ENCODE measurements around the gene VSTM1.
"Not testable (repeated sequence)": the region's sequence is repeated elsewhere in the genome, so short reads cannot be mapped to it uniquely, and the experiment has no call there.

Gene VSTM1

DNA sequence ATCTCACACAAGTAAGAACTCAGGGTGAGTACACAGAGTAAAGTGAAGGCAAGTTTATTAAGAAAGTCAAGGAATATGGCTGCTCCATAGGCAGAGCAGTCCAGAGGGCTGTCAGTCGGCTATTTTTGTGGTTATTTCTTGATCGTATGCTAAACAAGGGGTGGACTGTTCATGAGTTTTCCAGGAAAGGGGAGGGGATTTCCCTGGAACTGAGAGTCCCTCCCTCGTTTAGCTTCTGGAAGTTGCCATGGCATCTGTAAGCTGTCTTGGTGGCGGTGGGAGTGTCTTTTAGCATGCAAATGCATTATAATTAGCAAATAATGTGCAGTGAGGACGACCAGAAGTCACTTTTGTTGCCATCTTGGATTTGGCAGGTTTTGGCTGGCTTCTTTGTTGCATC lies 5.8 kb upstream of the VSTM1 start:
- no peak for DNase-seq

- no peak for DNase-seq
Measured at GRCh38 chr19:54062643-54063042, 1.1 kb downstream of the VSTM1 start.

DNA sequence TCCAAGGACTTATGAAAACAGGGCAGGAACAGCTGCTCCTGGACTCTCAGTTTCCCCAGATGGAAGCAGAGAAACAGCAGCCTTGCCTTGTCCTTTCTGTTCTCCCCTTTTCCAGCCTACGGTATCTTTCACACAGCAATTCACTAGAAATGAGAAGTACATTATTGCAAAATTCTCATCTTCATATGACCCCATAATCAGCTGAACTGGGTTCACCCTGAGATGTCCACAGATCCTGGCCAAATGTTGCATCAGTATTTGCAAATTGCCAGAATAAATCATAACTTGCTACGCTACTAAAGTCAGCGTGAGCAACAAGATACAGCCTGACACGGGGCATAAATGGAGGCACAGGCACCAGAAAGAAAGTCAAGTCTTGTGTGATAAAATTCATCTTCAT lies 16.1 kb downstream of the VSTM1 start:
- no peak for DNase-seq

GRCh38 chr19:54045771-54046170 lies 17.9 kb downstream of the VSTM1 start:
- no peak for DNase-seq

GRCh38 chr19:54042989-54043388 lies 20.7 kb downstream of the VSTM1 start:
- no peak for DNase-seq

DNA sequence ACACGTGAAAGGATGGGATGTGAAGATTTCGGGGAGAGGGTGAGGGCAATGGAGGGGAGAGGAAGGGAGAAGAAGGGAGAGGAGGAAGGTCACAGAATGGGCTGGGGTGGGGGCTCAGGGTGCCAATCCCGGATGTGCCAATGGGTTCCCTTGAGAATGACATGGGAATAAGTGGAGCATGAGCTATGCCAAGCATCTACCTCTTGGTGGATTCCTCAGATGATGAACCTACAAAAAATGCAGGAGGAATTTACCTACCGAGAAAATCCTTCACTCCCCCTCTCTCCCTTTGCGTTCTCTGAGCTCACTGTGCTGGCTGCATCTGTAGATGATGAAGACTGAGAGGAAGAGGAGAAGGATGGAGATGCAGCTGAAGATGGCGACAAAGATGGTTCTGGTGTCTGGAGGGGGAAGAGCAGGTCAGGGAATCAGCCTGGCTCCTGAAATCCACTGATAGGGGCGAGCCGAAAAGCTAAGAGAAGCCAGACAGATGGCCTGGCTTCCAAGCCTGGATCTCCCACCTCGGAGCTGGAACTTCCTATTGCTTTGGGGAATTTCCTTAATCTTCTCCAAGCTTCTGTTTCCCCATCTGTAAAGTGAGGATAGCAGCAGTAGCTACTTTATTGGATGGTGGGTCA lies 21.6 kb downstream of the VSTM1 start:
- DNase-seq, result no peak

DNA sequence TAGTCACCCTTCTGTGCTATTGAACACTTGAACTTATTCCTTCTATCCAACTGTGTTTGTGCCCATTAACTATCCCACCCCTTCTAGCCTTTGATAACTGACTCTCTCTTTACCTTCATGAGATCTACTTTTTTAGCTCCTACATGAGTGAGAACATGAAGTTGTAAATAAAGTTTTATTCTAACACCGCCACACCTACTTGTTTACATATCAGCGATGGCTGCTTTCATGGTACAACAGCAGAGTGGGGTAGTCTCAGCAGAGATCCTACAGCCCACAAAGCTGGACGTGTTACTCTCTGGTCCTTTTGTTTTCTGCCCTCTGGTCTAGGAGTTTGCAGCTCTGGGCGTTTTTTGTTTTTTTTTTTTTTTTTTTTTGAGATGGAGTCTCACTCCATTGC lies 23.7 kb downstream of the VSTM1 start:
- no peak for DNase-seq

DNA sequence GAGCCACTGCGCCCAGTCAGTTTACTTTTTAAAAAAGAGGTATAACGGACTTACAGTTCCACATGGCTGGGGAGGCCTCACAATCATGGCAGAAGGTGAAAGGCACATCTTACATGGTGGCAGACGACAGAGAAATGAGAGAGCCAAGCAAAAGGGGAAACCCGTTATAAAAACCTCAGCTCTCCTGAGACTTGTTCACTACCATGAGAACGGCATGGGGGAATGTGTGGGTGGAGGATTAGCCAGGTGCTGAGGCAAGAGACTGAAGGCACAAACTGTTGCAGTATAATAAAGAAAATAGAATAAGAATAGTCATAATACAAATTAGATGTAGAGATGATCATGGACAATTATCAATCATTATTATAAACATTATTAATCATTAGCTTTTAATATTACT lies 27.2 kb downstream of the VSTM1 start:
- not testable (repeated sequence) for DNase-seq

DNA sequence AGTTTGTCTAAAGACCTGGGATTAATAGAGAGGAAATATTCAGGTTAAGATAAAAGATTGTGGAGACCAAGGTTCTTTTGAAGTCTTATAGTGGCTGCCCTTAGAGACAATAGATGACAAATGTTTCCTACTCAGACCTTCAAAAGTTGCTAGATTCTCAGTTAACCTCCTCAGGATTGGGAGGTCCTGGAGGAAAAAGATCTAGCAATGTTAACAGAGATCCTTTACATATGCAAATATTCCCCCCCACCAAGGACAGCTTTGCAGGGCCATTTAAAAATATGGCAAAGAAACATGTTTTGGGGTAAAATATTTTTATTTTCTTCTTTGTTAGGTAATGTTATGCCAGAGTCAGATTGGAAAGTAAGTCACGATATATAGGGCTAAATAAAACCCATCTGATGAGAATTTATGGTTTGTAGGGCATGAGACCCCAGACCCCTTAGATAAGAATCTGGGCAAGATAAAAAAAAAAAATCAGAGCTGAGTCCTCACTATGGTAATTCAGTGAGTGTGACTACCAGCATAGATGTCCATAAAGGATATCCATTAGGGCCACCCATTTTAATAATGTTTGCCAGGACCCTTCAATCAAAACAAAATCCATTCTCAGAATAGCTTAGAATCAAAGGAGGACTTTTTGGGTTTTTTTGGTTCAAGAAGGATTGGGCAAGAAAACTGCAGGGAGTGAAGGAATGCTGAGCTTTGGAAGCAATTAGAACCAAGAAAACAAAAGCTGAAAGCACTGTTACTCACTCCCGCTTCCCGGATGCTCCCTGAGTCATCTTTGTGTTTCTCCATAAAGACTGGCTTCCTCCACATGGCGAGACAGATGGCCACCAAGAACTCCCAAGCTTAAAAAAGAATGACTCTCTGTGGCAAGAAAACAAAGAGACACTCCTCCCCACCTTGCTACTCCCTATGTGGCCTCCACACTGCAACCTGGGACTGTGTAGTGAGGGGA lies 28.2 kb downstream of the VSTM1 start:
- no peak for DNase-seq

- DNase-seq, result no peak
Measured at GRCh38 chr19:54030895-54031586, 32.7 kb downstream of the VSTM1 start.

- DNase-seq, result peak; percentile 17
Measured at GRCh38 chr19:54029930-54030490, 33.7 kb downstream of the VSTM1 start.

- no peak for DNase-seq
Measured at GRCh38 chr19:54029301-54029700, 34.4 kb downstream of the VSTM1 start.

DNA sequence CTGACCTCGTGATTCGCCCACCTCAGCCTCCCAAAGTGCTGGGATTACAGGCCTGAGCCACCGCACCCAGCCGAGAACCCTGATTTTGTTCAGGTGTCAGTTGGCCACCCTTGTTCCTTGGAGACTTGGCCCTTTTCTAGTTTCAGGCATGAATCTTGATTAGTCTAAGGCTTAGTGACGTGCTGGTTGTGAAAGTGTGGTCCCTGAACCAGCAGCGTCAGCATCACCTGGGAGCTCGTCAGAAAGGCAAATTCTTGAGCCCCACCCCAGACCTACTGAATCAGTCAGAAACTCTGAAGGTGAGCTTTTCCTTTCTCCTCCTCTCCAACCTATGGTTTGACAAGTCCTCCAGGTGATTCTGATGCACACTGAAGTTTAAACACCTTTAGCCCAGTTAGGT lies 37.0 kb downstream of the VSTM1 start:
- no peak for DNase-seq

DNA sequence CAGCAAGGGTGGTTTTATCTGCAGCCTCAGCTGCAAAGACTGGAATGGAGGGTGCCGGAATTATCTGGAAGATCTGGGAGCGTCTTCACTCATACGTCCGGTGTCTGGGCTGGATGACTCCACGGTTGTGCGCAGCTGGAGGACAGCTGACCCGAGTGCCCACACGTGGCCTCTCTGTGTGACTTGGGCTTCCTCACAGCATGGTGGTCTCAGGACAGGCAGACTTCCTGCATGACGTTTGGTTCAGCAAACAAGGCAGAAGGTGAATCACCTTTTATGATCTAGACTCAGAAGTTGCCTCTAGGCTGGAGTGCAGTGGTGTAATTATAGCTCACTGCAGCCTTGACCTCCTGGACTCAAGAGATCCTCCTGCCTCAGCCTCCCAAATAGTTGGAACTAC lies 39.0 kb downstream of the VSTM1 start:
- DNase-seq, result no peak

GRCh38 chr19:54023191-54023590 lies 40.5 kb downstream of the VSTM1 start:
- no peak for DNase-seq

DNA sequence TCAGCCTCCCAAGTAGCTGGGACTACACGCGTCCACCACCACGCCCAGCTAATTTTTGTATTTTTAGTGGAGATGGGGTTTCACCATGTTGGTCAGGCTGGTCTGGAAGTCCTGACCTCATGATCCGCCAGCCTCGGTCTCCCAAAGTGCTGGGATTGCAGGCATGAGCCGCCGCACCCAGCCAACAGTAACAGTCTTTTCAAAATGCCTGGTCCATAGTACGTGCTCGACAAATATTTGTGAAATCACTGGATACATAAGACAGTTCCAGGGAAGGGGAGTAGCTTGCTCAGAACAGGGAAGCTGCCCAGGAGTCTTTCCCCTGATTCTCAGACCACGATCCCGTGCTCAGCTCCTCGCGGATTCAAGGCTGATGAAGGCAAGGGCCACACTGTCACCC lies 41.8 kb downstream of the VSTM1 start:
- no peak for DNase-seq

DNA sequence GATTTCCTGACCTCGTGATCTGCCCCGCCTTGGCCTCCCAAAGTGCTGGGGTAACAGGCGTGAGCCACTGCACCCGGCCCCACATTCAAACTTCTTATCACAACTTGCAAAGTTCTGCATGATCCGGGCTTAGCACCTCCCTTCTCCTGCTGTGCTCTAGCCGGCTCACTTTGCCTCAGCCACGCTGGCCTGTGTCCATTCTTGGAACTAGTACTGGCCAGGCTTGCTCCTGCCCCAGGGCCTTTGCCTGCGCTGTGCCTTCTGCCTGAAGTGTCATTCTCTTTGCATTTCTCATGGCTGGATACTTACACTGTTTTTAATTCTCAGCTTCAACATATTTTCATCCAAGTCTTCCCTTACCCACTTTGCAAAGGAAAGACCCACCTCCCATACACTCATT lies 42.3 kb downstream of the VSTM1 start:
- DNase-seq, result no peak

DNA sequence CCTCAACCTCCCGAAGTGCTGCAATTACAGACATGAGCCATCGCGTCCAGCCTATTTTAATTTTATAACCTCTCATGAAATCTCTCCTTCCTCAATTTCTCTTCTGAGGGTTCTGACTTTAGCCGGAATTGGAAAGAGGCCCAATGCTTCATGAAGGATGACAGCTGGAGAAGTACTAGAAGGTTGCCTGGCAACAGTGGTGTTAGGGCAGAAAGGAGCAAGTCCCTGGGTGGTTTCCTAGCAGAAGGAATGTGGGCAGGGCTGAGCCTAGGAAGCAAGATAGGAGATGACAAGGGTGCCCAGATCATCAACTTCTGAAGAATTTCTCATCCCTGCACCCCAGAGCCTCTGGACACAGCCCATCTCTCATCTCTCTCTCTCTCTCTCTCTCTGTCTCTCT lies 46.4 kb downstream of the VSTM1 start:
- DNase-seq, result peak; percentile 90

- DNase-seq, result peak; percentile 71
Measured at GRCh38 chr19:54014920-54015560, 48.7 kb downstream of the VSTM1 start.

DNA sequence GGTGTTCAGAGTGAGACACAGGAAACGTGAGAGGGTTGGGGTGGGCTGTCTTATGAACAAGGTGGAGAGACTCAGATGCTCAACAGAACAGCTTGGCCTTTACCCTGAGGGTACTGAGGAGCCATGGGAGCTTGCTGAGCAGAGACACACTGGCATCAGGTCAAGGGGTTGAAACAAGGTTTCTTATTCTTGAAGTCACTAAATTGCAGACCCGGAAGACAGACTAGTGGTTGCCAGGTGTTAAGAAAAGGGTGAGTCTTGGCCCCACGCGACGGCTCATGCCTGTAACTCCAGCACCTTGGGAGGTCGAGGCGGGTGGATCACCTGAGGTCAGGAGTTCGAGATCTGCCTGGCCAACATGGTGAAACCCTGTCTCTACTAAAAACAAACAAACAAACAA lies 49.8 kb downstream of the VSTM1 start:
- DNase-seq, result no peak

DNA sequence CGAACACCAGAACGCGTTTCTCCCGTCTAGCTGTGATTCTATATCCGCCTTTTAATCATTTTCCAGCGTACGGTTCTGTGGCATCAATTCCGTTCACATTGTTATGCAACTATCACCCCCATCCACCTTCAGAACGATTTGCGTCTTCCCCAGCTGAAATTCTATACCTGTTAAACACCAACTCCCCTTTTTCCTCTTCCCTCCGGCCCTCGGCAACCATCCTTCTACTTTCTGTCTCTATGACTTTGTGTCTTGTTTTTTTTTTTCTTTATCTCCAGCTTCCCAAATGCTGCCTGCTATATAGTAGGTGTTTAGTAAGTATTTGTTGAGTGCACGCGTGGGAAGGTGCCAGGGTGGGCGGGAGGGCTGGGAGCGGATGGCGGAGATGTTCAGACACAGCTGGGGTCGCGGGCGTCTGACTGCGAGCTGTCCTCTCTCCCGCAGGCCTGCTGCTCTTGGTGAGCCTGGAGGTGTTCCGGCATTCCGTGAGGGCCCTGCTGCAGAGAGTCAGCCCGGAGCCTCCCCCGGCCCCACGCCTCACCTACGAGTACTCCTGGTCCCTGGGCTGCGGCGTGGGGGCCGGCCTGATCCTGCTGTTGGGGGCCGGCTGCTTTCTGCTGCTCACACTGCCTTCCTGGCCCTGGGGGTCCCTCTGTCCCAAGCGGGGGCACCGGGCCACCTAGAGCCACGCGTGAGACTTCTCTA lies 52.0 kb downstream of the VSTM1 start:
- DNase-seq, result no peak

DNA sequence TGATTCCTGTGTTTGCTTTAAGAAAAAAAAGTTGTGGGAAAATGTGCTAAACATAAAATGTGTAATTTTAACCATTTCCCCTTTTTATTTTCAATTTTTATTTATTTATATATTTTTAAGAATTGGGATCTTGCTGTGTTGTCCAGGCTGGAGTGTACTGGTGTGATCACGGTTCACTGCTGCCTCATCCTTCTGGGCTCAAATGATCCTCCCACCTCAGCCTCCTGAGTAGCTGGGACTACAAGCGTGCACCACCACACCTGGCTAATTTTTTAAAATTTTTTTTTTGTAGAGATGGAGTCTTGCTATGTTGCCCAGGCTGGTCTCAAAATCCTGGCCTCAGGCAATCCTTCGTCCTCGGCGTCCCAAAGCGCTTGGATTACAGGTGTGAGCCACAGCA lies 53.2 kb downstream of the VSTM1 start:
- DNase-seq, result no peak
